ENCODE results near the gene LACTBL1. TPM values are rescaled to one million over a fixed set of nuclear protein-coding genes. Genes with fewer than 3 reads are reported as not detected.

Gene LACTBL1
- total and polyA plus RNA-seq, 2 of the 8 experiments (the other 6 are each of a cell fraction or from before 2014, with no cell fraction given), result not detected

GRCh38 chr1:22910986-22911651, 61.5 kb downstream of the LACTBL1 start:
- Histone ChIP-seq H4K91ac (replicated peaks; ENCODE audit: insufficient read length, low read length) (no peak overlapping the region), H3K56ac (replicated peaks; ENCODE audit: insufficient read length, low read depth, low read length) (no peak overlapping the region), H3K23ac (ENCODE audit: insufficient read length) (no peak overlapping the region), H4K8ac (ENCODE audit: extremely low read depth, insufficient read depth, low read length) (no peak overlapping the region), H3K18ac (ENCODE audit: extremely low read depth, low read length) (no peak overlapping the region), H4K5ac (ENCODE audit: insufficient read length, low read depth, low read length) (no peak overlapping the region), H3K4me1 (replicated peaks in 1 of 4; ENCODE audit: control insufficient read depth in 3 of 4, insufficient read depth in 4 of 4, low read length in 3 of 4) (no peaks in the 10 kb centered on the region), H3K9me3 (ENCODE audit: insufficient read depth in 2 of 2, low read depth in 1 of 2, low read length in 1 of 2) (no peaks in the 10 kb centered on the region), H3K9ac (replicated peaks in 1 of 4; ENCODE audit: extremely low read depth in 1 of 4, low read depth in 3 of 4, low read length in 3 of 4) (no peak overlapping the region), H3K27ac (ENCODE audit: low read depth, low read length) (no peak overlapping the region), H2BK120ac (replicated peaks; ENCODE audit: low read depth, low read length) (no peak overlapping the region), H2BK5ac (ENCODE audit: low read depth, low read length) (no peak overlapping the region), H2BK12ac (ENCODE audit: low read depth, low read length) (no peak overlapping the region), H4K20me1 (replicated peaks in 1 of 2; ENCODE audit: control insufficient read depth in 1 of 2, insufficient read depth in 2 of 2, low read length in 2 of 2) (peaks cover 2 to 3% of the 10 kb centered on the region in 2 experiments), H3K4me3 (ENCODE audit: extremely low read depth in 1 of 4, insufficient read depth in 2 of 4, low read depth in 3 of 4, low read length in 4 of 4) (no peak overlapping the region), H2BK15ac (ENCODE audit: low read length) (no peak overlapping the region), H3K4ac (replicated peaks; ENCODE audit: insufficient read length, low read depth, low read length) (no peak overlapping the region), H2AFZ (ENCODE audit: low read length) (no peak overlapping the region), H2BK20ac (ENCODE audit: low read length) (no peak overlapping the region), H3K14ac (ENCODE audit: insufficient read length) (no peak overlapping the region), H3K36me3 (ENCODE audit: control insufficient read depth in 2 of 4, insufficient read depth in 4 of 4, low read length in 3 of 4) (peaks cover 0 to 6% (median 0%) of the 10 kb centered on the region in 4 experiments; a peak in 1 of 8 replicates), H3K79me1 (ENCODE audit: low read depth, low read length) (0 out of 2 replicates have a peak, but pooled peaks cover 2% of the 10 kb centered on the region), H2AK5ac (ENCODE audit: low read depth, low read length) (no peak overlapping the region), H3K79me2 (ENCODE audit: control insufficient read depth in 1 of 2, insufficient read depth in 2 of 2, low read length in 2 of 2) (no peaks in the 10 kb centered on the region), H3K27me3 (replicated peaks in 1 of 4; ENCODE audit: control insufficient read depth in 3 of 4, extremely low read depth in 1 of 4, insufficient read depth in 3 of 4, low read length in 3 of 4) (no peaks in the 10 kb centered on the region), H3K4me2 (ENCODE audit: insufficient read depth in 1 of 2, low read depth in 2 of 2, low read length in 2 of 2) (no peak overlapping the region), H3K23me2 (ENCODE audit: low read depth, low read length) (no peaks in the 10 kb centered on the region; the same call in 1 of the 2 replicates)
- DNase-seq (ENCODE audit: low read depth in 1 of 2, low spot score in 2 of 2) (no peak), FAIRE-seq (no peak)
- WGBS, 2 experiments (ENCODE audit: extremely low coverage in 1 of 2, insufficient coverage in 1 of 2, insufficient read length in 1 of 2, insufficient replicate concordance in 2 of 2, low coverage in 1 of 2, low lambda C conversion rate in 2 of 2, missing lambda C conversion rate in 1 of 2), result 87% methylated on average over 5 of the region's 5 CpGs; no CpG with 5 or more reads in 1 of the 2 experiments
- POLR2A ChIA-PET (ENCODE audit: partially characterized antibody), result interaction anchor here (0.6 kb wide), 1 partner anchor 416 kb away, joined by 3 read pairs; no protein-coding TSS in a partner anchor
- CTCF ChIA-PET (ENCODE audit: partially characterized antibody), result interaction anchor here (0.7 to 2.6 kb wide), 9 partner anchors 19 to 207 kb away, joined by 3 to 13 read pairs (median 3); no protein-coding TSS in a partner anchor
- TF ChIP-seq CEBPB (IDR thresholded peaks at IDR 0.05; ENCODE audit: low read depth, low read length) (no peak), CBX8 (IDR thresholded peaks at IDR 0.05; ENCODE audit: borderline replicate concordance, low read depth, low read length) (no peak), GTF2F1 (IDR thresholded peaks at IDR 0.05; ENCODE audit: borderline replicate concordance, low read depth, low read length) (no peak), RXRA (IDR thresholded peaks at IDR 0.05; ENCODE audit: insufficient read depth, low read depth, low read length) (no peak)

All from H1 (cell line).